GM18508 (cell line): ENCODE data around the gene ROBO3.
A peak's percentile ranks its signal among the peaks of the same experiment; 100 is the strongest.

Experiments used
- ATAC-seq: cut with Tn5 transposase; IDR thresholded peaks from one replicate; pipeline ENCODE4 v1.9.1; 2021; ENCODE audit warnings: moderate number of reproducible peaks; ENCODE audit not compliant: insufficient read depth, unreplicated experiment

The ROBO3 gene

DNA sequence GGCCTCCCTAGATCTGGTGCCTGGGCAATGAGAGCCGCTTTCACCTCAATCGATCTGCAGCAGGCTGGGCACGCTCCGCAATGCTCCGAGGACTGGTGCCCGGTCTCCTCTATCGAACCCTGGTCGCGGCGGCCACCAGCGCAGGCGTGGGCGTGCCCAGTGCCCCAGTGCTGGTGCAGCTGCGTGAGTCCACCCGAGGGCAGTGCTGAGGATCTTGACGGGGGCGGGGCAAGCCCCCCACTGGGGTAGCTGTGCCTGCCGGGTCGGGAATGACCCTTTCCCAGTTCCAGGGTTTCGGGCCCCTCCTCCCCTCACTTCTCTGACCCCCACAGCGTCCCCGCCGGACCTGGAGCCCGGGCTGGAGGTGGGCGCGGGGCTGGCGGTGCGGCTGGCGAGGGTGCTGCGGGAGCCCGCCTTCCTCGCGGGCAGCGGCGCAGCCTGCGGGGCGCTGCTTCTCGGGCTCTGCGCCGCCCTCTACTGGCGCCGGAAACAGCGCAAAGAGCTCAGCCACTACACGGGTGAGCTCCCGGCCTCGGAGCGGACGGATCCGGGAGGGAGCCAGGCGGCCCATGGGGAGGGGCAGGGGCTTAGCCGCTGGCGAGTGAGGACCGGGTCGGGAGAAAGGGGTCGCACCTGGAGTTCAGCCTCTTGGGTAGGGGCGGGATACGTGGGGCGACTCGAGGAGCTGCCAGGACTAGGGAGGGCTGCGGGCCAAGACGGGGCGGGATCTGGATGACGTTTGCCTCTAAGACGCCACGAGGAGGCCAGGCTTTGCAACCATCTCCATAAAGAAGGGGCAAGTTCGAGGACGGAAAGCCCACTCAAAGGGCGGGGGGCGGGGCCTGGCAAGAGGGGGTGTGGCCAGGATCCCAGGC is 10.9 kb downstream of the ROBO3 start:
- ATAC-seq: peak; percentile 71

DNA sequence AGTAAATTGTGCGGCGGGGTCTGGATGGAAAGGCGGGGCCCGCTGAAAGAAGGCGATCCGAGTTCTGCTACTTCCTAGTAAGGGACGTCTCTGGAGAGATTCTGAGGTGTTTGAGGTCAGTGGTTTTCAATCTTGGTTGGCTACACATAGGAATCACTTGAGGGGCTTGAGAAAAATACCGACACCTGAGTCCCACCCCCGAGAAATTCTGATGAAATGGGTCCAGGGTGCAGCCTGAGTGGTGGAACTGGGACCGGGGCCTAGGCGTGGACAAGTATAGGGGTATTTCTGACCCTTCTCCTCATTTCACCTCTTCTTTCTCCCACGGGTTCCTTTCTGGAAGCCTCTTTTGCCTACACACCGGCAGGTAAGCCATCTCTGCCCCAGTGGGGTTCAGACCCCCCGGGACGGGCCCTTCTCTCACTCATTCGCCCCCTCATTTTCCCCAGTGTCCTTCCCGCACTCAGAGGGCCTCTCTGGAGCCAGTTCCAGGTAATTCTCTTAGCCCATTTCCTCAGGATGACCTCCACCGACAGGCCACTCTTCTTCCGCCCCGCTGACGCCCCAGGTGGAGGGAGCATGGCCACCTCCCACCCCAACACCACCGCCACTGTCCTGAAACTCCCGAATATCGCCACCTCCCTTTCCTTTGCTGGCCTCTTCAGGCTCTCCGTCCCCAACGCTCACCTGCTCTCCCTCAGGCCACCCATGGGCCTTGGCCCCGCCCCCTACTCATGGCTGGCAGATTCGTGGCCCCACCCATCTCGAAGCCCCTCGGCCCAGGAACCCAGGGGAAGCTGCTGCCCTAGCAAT is 11.8 kb downstream of the ROBO3 start:
- no peak for ATAC-seq

GRCh38 chr11:124877631-124877909 is 12.3 kb downstream of the ROBO3 start:
- ATAC-seq: no peak

DNA sequence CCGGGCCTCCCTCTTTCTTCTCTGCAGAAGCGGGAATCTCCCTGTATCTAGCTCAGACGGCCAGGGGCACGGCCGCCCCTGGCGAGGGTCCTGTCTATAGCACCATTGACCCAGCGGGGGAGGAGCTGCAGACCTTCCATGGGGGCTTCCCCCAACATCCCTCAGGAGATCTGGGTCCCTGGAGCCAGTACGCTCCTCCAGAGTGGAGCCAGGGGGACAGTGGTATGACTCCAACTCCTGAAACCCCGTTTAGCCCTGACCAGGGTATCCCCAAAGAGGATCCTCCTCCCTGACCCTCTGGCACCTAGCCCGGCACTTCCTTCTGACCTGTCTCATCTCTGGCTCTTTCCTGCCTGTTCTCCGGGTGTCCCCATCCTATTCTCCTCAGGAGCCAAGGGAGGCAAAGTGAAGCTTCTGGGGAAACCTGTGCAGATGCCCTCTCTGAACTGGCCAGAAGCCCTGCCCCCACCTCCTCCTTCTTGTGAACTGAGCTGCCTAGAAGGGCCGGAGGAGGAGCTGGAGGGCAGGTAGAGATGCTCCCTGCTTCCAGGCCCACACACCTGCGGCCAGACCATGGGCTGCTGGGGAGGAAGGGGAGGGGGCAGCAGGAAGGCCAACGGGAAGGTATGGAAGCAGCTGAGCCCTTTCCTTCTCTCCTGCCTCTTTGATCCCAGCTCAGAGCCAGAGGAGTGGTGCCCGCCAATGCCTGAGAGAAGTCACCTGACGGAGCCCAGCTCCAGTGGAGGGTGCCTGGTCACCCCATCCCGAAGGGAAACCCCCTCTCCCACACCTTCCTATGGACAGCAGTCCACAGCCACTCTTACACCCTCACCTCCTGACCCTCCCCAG is 12.9 kb downstream of the ROBO3 start:
- ATAC-seq: no peak

DNA sequence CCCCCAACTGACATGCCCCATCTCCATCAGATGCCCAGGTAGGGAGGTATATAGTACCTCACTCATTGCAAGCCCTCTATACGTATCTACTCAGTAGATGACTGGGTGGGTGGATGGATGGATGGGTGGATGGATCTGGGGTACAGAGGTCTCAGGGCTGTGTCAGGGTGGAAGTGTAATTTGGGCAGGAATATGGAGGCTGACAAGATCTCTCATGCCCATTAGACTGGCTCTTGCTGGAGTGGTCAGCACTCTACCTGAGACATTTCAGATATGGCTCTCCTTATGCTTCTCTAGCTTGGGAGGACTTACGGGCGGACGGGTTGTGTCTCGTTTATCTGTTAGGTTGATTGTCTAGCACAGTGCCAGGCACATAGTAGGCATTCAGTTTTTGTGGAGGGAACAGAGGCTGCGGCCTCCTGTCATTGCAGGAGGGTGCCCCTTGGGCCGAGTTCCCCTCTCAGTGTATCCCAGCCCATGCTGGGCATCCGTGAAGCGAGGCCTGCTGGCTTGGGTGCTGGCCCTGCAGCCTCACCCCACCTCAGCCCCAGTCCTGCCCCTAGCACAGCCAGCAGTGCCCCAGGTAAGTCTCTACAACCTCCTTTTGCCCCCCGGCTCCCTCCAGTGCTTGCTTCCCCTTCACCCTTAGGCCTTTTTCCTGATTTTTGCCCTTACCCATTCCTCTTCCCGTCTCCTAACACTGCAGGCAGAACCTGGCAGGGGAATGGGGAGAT is 13.7 kb downstream of the ROBO3 start:
- ATAC-seq: no peak

DNA sequence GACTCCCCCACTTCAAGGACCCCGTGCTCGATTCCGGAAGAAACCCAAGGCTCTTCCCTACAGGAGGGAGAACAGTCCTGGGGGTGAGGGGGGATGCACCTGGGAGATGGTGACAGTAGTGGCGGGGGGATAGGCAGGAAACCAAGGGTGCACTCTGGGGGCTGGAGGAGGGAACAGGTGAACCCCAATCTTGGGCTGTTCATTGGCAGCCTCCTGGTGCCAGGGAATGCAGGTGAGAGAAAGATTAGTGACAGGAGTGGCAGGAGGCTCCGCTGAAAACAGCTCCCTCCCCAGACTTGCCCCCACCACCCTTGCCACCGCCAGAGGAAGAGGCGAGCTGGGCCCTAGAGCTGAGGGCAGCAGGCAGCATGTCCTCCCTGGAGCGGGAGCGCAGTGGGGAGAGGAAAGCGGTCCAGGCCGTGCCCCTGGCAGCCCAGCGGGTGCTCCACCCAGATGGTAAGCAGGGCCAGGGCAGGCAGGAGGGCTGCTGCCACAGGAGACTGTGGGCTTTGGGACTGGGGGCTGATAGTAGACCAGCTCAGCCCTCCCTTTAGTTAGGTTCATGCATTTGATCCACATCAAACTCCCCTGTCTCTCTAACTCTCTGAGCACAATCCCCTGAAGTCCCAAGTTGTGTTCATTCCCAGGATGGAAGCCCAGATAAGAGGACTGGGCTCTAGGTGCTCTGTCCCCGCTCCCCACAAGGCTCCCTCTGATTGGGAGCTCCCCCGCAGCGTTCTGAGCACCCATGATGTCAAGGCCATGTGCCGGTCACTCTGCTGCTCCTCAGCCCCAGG is 14.5 kb downstream of the ROBO3 start:
- ATAC-seq: no peak

DNA sequence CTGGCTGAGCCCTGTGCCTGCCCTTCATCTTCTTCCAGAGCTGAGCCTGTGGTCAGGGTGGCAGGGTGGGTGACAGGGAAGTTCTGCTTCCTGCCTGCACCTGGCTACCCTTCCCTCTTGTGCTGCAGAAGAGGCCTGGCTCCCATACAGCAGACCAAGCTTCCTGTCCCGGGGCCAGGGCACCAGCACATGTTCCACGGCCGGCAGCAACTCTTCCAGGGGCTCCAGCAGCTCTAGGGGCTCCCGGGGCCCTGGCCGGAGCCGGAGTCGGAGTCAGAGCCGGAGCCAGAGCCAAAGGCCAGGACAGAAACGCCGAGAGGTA is 15.0 kb downstream of the ROBO3 start:
- no peak for ATAC-seq

DNA sequence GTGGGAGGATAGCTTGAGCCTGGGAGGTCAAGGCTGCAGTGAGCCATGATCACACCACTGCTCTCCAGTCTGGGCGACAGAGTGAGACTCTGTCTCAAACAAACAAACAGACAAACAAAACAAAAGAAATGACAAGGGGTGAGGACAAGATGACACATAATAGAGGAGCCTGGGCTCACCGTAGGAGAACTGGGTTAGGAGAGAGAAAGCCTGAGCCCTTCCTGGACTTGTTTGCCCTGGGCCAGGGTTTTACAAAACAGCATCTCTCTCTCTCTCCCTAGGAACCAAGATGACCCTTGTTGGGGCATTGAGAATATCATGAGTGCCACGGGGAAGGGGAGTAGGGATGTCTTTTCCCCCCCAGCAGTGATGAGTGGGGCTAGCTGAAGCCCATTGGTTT is 15.7 kb downstream of the ROBO3 start:
- ATAC-seq: no peak

GRCh38 chr11:124882339-124883071 is 17.3 kb downstream of the ROBO3 start:
- no peak for ATAC-seq

DNA sequence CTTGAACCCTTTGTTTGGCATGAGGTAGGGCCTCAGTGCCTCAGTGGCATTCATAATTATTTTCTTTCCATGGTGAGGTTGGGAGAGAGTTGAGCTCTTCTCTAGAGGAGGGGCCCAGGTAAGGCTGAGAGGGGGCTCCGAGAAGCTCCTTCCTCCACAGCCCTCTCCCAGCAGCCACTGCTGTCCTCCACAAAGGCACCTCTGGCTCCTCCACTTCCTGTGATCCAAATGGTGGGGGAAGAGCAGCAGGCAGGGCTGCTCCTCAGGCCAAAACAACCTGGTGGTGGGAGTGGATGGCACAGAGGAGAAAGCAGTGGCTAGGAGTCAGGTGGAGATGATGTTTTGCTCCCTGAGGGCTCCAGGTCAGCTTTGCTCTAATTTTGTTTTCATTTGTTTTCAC is 19.1 kb downstream of the ROBO3 start:
- no peak for ATAC-seq

DNA sequence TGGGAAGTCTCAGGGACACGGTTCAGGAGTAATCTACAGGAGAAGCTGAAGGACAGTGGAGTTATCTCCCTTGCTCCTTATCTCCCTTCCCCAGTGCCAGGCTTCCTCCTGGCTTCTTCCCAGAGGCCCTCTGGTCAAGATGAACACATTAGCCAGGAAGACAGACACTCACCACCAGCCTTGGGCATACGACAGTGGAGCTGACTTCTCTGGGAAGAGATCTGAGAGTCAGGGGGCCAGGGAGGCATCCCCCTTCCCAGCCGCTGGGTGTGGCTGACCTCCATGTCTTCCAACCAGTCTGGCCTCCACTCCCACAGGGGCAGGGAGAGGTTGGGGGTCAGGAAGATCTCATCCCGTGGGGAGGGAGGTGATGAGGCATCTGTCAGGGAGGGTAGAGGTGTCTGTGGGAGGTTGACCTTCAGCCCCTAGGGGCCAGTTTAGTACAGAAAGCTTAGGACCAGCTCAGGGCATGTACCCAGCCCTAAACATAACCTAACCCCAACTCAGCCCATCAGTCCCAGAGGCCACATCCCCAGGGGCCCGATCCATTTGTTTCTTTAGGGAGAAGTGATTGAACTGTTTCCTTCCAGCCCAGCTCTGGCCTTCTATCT is 19.7 kb downstream of the ROBO3 start:
- no peak for ATAC-seq

- no peak for ATAC-seq
Measured at GRCh38 chr11:124886476-124886875, 21.2 kb downstream of the ROBO3 start.

DNA sequence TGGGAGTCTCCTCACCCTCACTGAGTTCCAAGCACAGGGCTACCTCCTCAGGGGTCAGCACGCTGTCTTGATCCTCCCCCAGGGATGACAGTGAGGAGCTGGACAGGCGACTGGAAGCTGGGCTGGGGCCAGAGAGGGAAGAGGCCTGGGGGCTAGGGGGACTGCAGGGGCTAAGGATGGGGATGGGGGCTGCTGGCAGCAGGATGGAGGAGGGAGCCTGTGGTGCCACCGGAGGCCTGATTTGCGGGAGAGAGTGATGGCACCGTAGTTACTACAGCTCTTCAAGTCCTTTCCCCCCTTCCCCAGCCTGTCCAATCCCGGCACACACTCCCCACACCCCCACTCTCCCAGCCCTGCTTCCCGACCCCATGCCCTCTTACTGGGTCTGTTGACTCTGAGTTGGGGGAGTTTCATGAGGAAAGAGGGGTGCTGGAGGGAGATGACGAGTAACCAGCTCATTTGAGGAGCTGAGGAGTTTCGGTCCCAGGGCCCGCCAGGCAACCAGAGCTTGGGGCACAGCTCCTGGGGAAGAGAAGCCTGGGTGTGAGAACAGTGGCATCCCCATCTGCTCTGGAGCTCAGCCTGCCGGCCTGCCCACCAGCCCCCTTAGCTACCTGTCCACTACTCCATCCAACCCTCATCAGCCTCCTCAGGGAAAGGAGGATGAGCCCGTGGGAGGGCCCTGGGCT is 21.9 kb downstream of the ROBO3 start:
- no peak for ATAC-seq

- no peak for ATAC-seq
Measured at GRCh38 chr11:124887667-124888013, 22.4 kb downstream of the ROBO3 start.

- no peak for ATAC-seq
Measured at GRCh38 chr11:124889191-124890091, 24.2 kb downstream of the ROBO3 start.

DNA sequence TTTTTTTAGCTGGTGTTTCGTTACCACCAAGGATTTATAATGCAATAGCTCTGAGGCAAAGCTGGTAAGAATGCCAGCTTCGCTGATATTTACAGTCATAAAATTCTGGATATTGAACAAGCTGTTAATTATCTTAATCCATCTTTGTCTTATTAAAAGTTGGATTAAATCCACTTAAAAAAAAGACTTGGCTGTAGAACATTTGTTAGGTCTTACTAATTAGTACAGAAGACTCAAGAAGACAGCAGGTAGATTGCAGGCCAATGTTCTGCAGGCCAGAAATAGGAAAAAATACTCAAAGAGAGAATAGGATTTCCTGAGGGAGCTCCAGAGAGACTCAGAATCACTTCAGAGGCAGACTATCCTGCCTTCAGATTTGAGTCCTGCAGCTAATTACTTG is 24.9 kb downstream of the ROBO3 start:
- no peak for ATAC-seq
